Glutamatergic neuron (in vitro differentiated cells): ENCODE measurements around the gene CCDC191. TPM values are rescaled to one million over a fixed set of nuclear protein-coding genes. Genes with fewer than 3 reads are reported as not detected.

ENCODE experiments used
- DNase-seq: peaks from one replicate; pipeline ENCODE4 v3.0.0; 2022
- H3K27ac Mint-ChIP-seq: one replicate; pipeline ENCODE4 v1.8.0; 2020; ENCODE audit warnings: mild to moderate bottlenecking, mixed read lengths, inconsistent platforms; ENCODE audit not compliant: unreplicated experiment
- H3K27me3 Mint-ChIP-seq: one replicate; pipeline ENCODE4 v1.8.0; 2020; ENCODE audit warnings: mild to moderate bottlenecking, moderate library complexity, mixed read lengths, inconsistent platforms; ENCODE audit not compliant: unreplicated experiment
- H3K36me3 Mint-ChIP-seq: one replicate; pipeline ENCODE4 v1.8.0; 2020; ENCODE audit warnings: mild to moderate bottlenecking, mixed read lengths, inconsistent platforms; ENCODE audit not compliant: unreplicated experiment
- H3K4me1 Mint-ChIP-seq: one replicate; pipeline ENCODE4 v1.8.0; 2020; ENCODE audit warnings: mild to moderate bottlenecking, low read depth, mixed read lengths, inconsistent platforms; ENCODE audit not compliant: unreplicated experiment
- H3K4me3 Mint-ChIP-seq: one replicate; pipeline ENCODE4 v1.8.0; 2020; ENCODE audit warnings: mild to moderate bottlenecking, mixed read lengths, inconsistent platforms; ENCODE audit not compliant: unreplicated experiment
- H3K9me3 Mint-ChIP-seq: one replicate; pipeline ENCODE4 v1.8.0; 2020; ENCODE audit warnings: mild to moderate bottlenecking, moderate library complexity, mixed read lengths, inconsistent platforms; ENCODE audit not compliant: unreplicated experiment
- CTCF ChIP-seq: fragments of 200-600 bp; sonication (generic); IDR thresholded peaks from one replicate; pipeline ENCODE4 v1.5.0; 2021; ENCODE audit not compliant: partially characterized antibody, unreplicated experiment
- total RNA-seq: library from RNA; stranded (reverse); fragmentation: NEBNext Ultra II Directional; extraction: Animal tissue kit (Norgen Biotek cat#: 25700); gene quantifications from one replicate; pipeline ENCODE4 v1.2.1, GENCODE V29; 2021; ENCODE audit not compliant: unreplicated experiment

The CCDC191 gene
- total RNA-seq, 1 donor from 2014 or later: 3.8 TPM

DNA sequence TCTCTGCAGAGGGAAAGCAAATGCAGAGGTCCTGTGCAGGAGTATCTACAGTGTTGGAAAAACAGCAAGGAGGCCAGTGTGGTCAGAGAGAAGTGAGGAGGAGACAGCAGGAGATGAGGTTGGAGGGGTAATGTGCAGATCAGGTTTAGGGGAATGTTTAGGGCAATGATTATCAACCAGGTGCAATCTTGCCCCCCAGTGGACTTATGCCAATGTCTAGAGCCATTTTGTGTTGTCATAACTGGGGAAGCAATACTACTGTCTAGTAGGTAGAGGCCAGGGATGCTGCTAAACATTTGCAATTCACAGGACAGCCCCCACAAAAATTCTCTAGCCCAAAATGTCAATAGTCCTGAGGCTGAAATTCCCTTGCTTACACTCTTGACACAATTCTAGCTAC, 13.1 kb downstream of the CCDC191 start:
- no peak for TF ChIP-seq CTCF
- Mint-ChIP-seq H3K27ac (no peak overlapping the region), H3K27me3 (peaks cover 3% of the 10 kb centered on the region), H3K4me1 (no peaks in the 10 kb centered on the region), H3K36me3 (no peaks in the 10 kb centered on the region), H3K4me3 (no peak overlapping the region), H3K9me3 (peaks cover 1% of the 10 kb centered on the region)
- DNase-seq: no peak

- Mint-ChIP-seq H3K36me3 (no peaks in the 10 kb centered on the region), H3K4me3 (no peak overlapping the region), H3K27ac (no peak overlapping the region), H3K27me3 (no peaks in the 10 kb centered on the region), H3K9me3 (peaks cover 1% of the 10 kb centered on the region), H3K4me1 (no peaks in the 10 kb centered on the region)
- no peak for DNase-seq
- no peak for TF ChIP-seq CTCF
Measured at GRCh38 chr3:114035896-114036295, 20.4 kb downstream of the CCDC191 start.

DNA sequence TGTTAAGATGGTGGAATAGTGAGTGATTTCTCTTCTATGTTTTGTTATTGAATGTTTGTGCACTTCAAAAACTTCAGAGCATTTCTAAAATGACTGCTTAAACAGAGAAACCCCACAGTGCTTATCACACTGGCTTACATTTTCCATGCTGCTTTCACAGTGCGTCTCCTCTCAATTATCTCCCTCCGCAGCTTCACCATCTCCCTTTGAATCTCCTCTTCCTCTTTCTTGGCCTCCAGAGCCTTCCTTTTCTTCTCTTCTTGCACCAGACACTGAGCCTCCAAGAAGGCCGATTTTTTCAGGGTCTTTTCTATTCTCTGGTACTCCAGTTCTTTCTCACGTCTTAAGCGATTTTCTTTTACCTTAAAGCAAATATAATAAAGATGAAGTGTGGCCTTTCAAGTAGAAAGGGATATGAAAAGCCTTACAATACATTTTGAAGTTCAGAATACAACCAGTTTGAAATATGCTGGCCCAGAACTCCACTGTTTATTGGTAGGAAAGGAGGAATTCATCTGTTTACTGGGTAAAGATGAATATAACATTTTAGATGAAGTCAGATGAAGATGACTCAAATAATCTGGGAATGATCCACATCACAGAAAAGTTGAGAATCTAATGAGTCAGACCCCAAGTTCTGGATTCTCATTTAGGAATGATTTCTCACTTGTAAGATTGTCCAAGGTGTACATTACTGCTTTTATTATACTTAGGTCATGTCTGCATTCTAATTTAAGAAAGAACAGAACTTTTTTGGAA, 21.4 kb downstream of the CCDC191 start:
- Mint-ChIP-seq H3K36me3 (no peaks in the 10 kb centered on the region), H3K27ac (no peak overlapping the region), H3K4me1 (no peaks in the 10 kb centered on the region), H3K9me3 (peaks cover 1% of the 10 kb centered on the region), H3K4me3 (no peak overlapping the region), H3K27me3 (no peaks in the 10 kb centered on the region)
- no peak for DNase-seq
- no peak for TF ChIP-seq CTCF

DNA sequence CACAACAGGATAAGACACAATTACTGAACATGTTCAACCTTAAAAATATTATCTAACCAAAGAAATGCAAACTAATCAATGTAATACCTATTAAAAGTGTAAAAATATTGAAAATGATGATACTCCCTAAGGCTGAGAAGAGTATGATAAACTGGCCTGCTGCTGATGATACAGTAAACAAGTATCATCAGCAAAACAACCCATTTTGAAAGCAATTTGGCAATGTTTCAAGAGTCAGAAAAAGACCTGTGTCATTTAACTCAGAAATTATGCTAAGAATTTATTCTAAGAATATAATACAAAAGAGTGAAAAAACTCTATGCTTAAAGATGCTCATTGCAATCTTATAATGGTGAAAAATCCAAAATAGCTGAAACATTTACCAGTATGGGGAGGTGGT, 22.1 kb downstream of the CCDC191 start:
- no peak for TF ChIP-seq CTCF

DNA sequence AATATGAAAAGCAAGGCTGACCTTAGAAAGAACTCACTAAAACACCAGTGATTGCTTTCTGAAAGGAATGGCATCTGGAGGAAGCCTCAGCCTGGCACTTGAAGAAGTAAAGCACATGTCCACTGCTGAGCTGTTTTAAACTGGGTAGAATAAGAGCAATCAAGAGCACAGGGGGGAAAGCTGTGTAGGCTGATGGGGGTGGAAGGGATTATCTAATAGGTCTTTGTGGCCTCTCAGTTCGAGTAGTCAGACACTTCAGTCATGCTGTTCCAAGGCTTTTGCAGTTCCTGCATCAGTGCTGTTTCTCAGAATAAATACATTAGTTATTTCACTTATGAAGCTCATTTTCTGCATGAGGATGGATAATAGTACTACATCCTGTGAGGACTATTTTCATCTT, 22.6 kb downstream of the CCDC191 start:
- no peaks in the 10 kb centered on the region for H3K36me3 Mint-ChIP-seq
- no peak overlapping the region for H3K27ac Mint-ChIP-seq
- TF ChIP-seq CTCF: no peak
- peaks cover 1% of the 10 kb centered on the region for H3K9me3 Mint-ChIP-seq
- no peaks in the 10 kb centered on the region for H3K4me1 Mint-ChIP-seq
- DNase-seq: no peak
- H3K27me3 Mint-ChIP-seq: no peaks in the 10 kb centered on the region
- no peak overlapping the region for H3K4me3 Mint-ChIP-seq

More for the DNA sequence above, 22.1 kb downstream of the CCDC191 start:
- no peak overlapping the region for H3K4me3 Mint-ChIP-seq
- no peak for DNase-seq
- H3K4me1 Mint-ChIP-seq: no peaks in the 10 kb centered on the region
- H3K27ac Mint-ChIP-seq: no peak overlapping the region
- H3K9me3 Mint-ChIP-seq: peaks cover 1% of the 10 kb centered on the region
- no peaks in the 10 kb centered on the region for H3K36me3 Mint-ChIP-seq
- no peaks in the 10 kb centered on the region for H3K27me3 Mint-ChIP-seq
